Keratinocyte (primary cell): ENCODE measurements around the gene FUT6.

Source experiments
- CTCF ChIP-seq, 3 experiments: IDR thresholded peaks in 1 of 3; conservative IDR thresholded peaks in 1 of 3; optimal IDR thresholded peaks in 1 of 3; 2 replicates in 2 of 3; 3 replicates in 1 of 3; pipeline versions ENCODE3 to v1.5.1; 2011; ENCODE audit warnings: low read length in 3 of 3, mild to moderate bottlenecking in 3 of 3, moderate library complexity in 2 of 3, control low read depth in 1 of 3, inconsistent platforms in 1 of 3; ENCODE audit not compliant: insufficient read depth in 2 of 3; ENCODE audit errors: extremely low read depth in 1 of 3
- EZH2 ChIP-seq: IDR thresholded peaks from one replicate; pipeline ENCODE4 v1.6.1; 2012; ENCODE audit warnings: inconsistent platforms, mild to moderate bottlenecking, low read length, moderate library complexity

DNA sequence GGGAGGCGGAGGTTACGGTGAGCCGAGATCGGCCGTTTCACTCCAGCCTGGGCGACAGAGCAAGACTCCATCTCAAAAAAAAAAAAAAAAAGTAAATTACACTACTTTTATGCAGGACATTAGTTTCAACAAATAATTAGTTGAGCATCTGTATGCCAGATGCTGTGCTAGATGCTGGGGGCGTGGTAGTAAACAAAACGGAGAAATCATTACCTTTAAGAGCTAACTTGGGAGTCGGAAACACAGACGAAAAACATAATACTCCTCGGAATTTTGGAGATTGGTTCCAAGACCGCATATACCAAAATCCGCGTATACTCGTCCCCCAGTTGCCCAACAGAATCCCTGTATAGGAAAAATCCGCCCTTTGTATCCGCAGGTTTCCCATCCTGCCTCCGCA lies 47.3 kb downstream of the FUT6 start:
- TF ChIP-seq CTCF (optimal IDR thresholded peaks at IDR 0.05 in 1 of 3, IDR thresholded peaks at IDR 0.05 in 1 of 3, conservative IDR thresholded peaks at IDR 0.05 in 1 of 3; ENCODE audit: extremely low read depth in 1 of 3, insufficient read depth in 2 of 3, low read length in 3 of 3), result no peak
- no peak for TF ChIP-seq EZH2
